ENCODE measurements around the gene KDM5B.

The KDM5B gene

GRCh38 chr1:202680586-202681352 lies 127.5 kb downstream of the KDM5B start:
- H3K9me3 ChIP-seq (ENCODE audit: severe bottlenecking): peaks cover 8% of the 10 kb centered on the region
- DNase-seq: no peak
- TF ChIP-seq, protein P1, sequence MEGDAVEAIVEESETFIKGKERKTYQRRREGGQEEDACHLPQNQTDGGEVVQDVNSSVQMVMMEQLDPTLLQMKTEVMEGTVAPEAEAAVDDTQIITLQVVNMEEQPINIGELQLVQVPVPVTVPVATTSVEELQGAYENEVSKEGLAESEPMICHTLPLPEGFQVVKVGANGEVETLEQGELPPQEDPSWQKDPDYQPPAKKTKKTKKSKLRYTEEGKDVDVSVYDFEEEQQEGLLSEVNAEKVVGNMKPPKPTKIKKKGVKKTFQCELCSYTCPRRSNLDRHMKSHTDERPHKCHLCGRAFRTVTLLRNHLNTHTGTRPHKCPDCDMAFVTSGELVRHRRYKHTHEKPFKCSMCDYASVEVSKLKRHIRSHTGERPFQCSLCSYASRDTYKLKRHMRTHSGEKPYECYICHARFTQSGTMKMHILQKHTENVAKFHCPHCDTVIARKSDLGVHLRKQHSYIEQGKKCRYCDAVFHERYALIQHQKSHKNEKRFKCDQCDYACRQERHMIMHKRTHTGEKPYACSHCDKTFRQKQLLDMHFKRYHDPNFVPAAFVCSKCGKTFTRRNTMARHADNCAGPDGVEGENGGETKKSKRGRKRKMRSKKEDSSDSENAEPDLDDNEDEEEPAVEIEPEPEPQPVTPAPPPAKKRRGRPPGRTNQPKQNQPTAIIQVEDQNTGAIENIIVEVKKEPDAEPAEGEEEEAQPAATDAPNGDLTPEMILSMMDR (IDR thresholded peaks at IDR 0.05; ENCODE audit: low read depth, low read length): no peak
- H3K27me3 ChIP-seq (ENCODE audit: insufficient read depth, low read depth, severe bottlenecking): no peaks in the 10 kb centered on the region
- H3K27ac ChIP-seq: no peak overlapping the region
- no peak overlapping the region for H3K4me3 ChIP-seq (ENCODE audit: low read depth, low read length)
- H3K36me3 ChIP-seq: no peaks in the 10 kb centered on the region; the same call in 1 of the 2 replicates

- TF ChIP-seq, protein P1 (IDR thresholded peaks at IDR 0.05; ENCODE audit: low read depth, low read length): no peak
- DNase-seq: no peak
- Histone ChIP-seq H3K36me3 (no peaks in the 10 kb centered on the region; the same call in 1 of the 2 replicates), H3K27ac (no peak overlapping the region), H3K27me3 (ENCODE audit: insufficient read depth, low read depth, severe bottlenecking) (no peaks in the 10 kb centered on the region), H3K9me3 (ENCODE audit: severe bottlenecking) (peaks cover 8% of the 10 kb centered on the region), H3K4me3 (ENCODE audit: low read depth, low read length) (no peak overlapping the region)
Observed at GRCh38 chr1:202679406-202680177, 128.6 kb downstream of the KDM5B start.

GRCh38 chr1:202677433-202677832 lies 130.8 kb downstream of the KDM5B start:
- Histone ChIP-seq H3K36me3 (no peaks in the 10 kb centered on the region), H3K4me3 (ENCODE audit: low read depth, low read length) (no peak overlapping the region), H3K9me3 (ENCODE audit: severe bottlenecking) (peaks cover 9% of the 10 kb centered on the region), H3K27ac (no peak overlapping the region), H3K27me3 (ENCODE audit: insufficient read depth, low read depth, severe bottlenecking) (no peaks in the 10 kb centered on the region)
- no peak for DNase-seq
- TF ChIP-seq, protein P1 (IDR thresholded peaks at IDR 0.05; ENCODE audit: low read depth, low read length): no peak
